Cerebellar cortex (tissue), 1 donor: ENCODE measurements around the gene ZBTB8OS.

ENCODE experiments used
- DNase-seq: peaks from one replicate; pipeline ENCODE4 v3.0.0-alpha.2; 2015; ENCODE audit warnings: low spot score

The ZBTB8OS gene

DNA sequence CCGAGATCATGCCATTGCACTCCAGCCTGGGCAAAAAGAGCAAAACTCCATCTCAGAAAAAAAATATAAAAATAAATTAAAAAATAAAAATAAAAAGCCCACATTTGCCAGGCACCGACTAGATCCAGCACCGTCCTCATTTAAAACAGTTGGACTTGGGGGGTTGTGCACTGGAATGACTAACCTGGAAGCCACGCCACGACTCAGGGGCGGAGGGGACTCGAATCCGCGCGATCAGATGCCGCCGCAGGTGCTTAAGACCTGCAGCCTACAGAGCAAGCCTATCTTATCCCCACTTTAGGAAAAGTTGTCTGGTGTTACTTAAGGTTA lies 38.5 kb downstream of the ZBTB8OS start:
- DNase-seq: no peak

DNA sequence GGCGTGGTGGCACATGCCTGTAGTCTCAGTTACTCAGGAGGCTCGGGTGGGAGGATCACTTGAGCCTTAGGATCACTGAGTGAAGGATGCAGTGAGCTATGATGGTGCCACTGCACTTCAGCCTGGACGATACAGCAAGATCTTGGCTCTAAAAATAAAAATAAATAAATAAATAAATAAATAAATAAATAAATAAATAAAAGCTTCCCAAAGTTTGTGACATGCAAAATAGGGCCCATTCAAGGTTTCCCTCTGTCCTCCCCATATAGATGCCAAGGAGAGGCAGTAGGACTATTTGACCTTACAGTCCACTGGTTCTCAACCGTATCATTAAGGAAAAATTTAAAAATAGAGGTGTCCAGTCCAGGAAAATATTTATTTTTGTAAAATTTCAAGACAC lies 41.2 kb downstream of the ZBTB8OS start:
- DNase-seq: no peak

DNA sequence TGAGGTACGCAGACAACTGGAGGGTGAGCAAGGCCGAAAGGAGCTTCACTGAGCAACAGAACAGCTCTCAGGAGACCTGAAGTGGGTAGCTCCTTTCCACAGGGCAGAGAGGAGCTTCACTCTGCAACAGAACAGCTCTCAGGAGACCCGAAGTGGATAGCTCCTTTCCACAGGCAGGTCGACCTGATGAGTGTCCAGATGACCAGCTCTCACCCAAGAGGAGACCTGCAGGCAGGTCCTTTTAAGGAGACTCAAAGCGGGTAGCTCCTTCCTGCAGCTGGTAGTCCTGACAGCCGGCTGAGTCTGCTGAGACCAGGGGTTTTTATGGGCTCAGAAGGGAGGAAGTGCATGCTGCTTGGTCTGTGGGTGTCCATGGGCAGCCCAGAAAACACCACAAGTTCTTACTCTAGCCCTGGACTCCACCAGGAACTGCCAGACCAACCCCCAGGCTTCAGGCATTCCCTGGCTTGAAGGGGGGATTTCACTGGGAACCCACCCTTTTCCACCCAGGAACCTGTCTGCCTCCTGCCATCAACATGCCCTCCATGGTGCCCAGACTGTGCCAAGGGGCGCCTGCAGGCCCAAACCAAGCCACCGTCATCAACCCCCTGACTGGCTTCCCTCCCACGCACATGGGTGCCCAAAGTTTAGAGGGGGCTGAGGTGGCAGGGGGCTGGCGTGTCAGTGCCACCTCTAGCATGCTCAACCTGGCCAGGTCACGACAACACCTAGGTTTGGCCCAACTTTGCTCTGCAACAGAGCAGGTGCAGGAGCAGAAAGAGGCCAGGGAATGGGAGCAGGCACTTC lies 43.6 kb downstream of the ZBTB8OS start:
- no peak for DNase-seq

- DNase-seq: no peak
Measured at GRCh38 chr1:32605711-32606424, 44.5 kb downstream of the ZBTB8OS start.

- no peak for DNase-seq
Measured at GRCh38 chr1:32600034-32600433, 50.3 kb downstream of the ZBTB8OS start.

GRCh38 chr1:32592943-32593342 lies 57.4 kb downstream of the ZBTB8OS start:
- no peak for DNase-seq

GRCh38 chr1:32580348-32581017 lies 69.9 kb downstream of the ZBTB8OS start:
- no peak for DNase-seq
